GM19452 (cell line): ENCODE measurements around the gene TGM4.
A peak's percentile ranks its signal among the peaks of the same experiment; 100 is the strongest.

Experiments used
- ATAC-seq: cut with Tn5 transposase; IDR thresholded peaks from one replicate; pipeline ENCODE4 v1.9.1; 2021; ENCODE audit not compliant: unreplicated experiment

Gene TGM4

DNA sequence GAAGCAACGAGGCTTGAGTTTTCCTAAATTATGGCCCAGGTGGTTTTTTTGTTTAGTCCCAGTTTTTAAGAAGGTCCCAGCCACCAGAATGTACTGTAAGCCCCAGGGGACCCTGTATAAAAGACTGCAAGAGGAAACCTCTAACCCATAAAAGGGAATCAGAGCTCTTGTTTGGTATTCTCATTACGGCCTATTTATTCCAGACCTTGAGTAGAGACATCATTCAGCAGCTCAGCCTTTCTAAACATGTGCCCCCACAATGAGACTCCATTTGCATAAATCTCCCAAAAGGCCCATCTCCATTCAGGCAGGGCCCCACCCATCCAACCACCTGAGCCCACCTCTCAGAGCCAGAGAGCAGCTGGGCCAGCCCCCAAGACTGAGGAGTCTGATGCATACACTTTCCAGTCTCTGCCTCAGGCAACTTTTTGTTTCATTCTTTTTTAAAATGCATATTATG lies 75.9 kb downstream of the TGM4 start:
- no peak for ATAC-seq

DNA sequence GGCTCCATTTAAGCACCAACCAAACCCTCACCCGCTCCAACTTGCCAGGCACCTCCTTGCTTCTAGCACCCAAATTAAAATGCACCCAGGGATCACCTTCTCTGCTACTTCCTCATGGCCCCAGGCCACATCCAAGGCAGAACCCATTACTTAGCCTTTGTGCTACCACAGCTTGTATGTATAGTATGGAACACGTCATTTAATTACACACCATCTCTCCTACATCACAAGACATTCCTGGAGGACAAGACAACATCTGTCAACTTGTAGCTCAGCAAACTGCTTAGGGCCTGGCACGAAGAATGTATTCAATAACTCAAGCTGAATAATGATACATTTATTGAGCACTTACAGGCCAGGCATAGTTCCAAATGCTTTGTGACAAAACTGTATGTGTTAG lies 78.3 kb downstream of the TGM4 start:
- ATAC-seq = no peak

DNA sequence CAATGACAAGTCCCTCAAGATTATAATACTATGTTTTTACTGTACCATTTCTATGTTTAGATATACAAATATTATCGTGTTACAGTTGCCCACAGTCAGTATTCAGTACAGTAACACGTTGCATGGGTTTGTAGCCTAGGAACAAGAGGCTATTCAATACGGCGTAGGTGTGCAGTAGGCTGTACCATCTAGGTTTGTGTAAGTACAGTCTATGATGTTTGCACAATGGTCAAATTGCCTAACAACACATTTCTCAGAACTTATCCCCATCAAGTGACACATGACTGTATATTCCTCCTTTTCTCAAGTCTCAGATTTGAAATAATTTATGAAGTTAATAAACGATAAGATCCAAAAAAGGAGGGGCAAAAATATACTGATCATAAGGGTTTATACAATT lies 79.9 kb downstream of the TGM4 start:
- ATAC-seq = no peak

DNA sequence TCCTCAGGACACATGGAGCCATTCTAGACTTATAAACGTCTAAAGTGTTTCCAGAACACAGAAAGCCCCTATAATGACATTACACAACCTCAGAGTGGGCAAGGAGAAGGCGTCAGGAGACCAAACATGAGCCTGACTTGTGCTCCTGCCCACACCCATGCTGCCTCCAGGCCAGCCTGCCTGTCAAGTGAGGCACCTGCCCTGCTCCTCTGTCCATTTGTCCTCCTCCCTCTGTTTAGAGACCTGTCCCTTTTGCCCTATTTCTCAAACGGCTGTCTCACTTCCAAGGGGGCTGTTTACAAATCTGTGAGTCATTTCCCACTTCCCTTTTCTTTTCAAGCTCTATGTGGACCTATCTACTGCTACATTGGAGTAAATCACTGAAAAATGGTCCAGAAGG lies 80.6 kb downstream of the TGM4 start:
- peak; percentile 67 for ATAC-seq

DNA sequence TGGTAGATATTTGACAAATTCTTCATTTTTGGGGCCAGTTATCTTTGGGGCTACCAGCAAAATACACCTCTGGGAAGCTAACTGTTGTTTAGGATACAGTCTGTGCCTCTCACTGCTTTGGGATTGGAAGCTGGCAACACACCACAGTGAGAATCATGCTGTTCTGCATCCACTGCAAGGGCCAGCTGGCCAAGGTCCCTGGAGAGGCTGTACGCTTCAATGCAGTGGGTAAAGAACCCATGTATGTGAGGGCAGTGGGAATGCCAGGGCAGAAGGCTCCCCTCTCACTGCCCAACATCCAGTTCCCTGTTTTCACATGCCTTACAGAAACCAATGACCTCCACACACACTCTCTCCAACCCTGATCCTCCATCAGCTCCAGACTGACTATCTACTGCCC lies 81.5 kb downstream of the TGM4 start:
- no peak for ATAC-seq

DNA sequence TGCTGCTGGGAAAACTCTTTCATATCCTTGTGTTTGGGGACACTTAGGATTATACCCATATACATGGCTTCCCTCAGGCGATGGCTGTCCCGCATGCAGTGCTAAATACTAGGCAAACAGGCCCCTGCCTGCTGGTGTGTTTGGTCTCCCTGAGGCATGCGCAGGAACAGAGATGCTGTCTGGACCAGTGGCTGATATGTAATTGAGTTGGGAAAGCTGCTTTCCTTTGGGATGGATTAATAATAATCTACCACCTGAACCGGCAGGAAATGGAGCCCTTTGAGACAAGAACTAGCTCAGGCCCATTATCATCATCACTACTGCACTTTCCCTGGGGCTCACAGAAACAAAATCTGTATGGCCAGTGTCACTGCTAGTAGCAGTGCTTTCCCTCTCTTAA lies 83.6 kb downstream of the TGM4 start:
- ATAC-seq = no peak

DNA sequence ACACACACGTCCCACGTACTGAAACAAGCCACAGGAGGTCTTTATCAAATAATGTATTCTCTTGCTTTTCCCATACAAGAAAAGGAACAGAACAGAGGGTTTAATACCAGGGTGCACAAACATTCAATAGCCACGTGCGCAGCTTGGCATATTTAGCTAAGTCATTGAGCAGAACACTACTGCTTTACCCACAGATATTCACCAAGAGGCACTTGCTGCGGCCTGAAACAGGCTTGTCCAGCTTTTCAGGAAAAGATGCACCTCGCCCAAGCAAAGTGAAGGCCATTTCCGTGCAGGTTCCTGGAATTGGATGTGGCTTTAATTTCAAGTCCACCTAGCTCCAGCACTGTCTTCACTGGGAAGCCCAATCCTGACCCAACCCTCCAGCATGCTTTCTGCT lies 84.0 kb downstream of the TGM4 start:
- no peak for ATAC-seq

DNA sequence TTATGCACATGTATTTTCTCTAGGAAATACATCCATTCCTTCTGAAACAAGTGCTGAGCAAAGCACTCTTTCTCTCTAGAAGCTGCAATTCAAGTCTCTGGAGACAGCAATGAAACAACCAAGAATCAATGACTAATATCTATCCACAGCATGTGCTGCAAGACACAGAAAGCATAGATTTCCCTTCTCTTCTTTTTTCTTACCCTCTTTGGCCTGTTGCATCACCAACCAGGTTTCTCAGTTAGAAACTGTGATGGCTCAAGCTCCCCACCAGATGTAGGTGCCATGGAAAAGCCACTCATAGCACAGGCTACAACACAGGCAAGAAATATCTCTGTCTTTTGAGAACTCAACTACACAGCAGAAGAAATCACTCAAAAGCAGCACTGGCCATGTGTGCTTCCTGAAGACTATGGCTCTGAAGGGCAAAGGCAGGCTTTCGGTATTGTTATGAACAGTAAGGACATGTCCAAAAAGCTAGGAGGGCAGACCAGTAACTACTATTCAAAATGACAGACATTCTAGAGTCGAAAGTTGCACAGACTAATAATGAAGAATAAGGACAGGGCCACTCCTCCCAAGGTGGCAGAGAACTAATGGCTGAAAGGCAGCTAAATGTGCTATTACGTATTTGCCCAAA lies 86.1 kb downstream of the TGM4 start:
- peak; percentile 60 for ATAC-seq

DNA sequence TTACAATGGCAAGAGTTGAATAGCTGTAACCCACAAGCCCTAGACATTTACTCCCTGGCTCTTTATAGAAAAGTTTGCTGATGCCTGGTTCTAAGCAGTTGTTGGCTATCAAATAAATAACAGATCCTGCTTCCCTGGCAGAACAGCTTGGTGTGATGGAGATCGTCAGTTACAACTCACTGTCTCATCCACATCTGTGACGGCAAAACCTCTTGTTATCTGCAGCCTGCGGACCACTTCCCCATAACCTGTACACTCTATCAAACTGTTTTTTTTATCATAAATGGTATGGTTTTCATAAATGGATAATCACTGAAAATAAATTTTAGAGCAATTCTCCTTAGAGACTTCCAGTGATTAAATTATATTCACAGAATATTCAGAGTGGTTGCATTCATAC lies 87.5 kb downstream of the TGM4 start:
- no peak for ATAC-seq

DNA sequence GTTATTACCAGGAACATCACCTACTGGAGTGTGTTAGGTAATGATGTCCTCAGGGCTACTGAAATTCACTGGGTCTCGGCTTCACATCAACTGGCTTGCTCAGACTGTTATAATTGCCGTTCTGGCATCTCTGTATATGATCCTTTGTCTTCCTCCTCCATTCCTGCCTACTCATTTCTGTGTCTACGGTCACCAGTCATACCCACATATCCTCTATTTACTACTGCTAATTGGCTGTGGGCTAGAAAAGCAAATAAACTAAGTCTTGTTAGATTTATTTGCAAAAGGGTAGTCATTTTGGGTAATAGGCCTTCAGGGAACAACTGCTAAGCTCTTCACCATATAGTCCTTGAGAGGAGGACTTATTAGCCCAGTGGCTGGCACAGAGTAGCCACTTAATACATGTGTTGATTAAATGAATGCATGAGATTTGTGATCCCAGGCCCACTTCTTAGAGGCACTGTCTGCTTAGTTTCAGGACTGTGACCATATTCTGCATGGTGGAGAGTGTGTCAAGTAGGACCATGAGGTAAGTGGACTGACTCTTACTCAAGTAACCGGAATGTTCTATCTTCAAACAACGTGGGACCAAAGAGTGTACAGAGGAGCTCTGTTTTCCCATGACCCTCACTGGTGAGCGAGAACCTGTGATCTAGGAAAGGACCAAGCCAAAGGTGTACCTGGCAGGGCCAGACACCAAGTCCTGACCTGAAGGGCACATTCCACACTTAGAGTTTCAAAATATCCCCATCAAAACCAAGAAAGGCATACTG lies 88.4 kb downstream of the TGM4 start:
- ATAC-seq = no peak

DNA sequence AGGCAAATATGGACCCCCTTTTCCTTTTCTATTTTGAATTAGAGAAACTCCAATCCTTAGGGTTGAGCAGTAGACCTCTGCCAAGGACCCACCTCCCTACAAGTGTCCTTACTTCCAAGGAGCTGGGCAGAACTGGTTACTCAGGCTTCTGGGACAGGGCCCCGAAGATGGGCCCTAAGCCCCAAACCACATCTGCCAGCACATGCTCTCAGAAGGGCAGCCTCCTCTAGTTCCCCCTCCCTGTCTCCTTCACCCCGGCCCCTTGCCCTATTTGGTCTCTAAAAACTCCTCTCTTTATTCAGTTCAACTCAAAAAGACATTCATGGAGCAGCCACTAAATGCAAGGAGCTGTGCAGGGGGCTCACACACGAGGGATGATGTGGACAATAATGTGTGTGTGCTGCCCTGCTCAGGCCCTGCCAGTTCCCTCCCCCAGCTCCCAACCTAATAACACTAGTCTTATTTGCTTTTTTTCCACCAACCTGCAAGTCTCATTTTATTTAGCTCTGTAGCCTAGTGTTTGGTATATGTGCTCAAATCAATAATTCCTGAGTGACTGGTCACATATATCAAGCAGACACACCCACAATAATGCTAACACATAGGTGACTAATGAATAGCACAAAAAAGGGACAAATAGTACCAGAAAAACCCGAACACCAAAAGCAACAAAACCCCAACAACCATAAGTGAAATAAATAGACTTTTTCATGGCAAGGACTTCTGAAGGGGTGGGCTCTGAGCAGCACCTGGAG lies 89.3 kb downstream of the TGM4 start:
- ATAC-seq = no peak
